GM06990 (cell line): Measurements from ENCODE around the gene CEP250.

ENCODE experiments used
- DNase-seq: peaks from one replicate; pipeline ENCODE4 v3.0.0-alpha.2; 2011; ENCODE audit not compliant: insufficient read length; ENCODE audit errors: extremely low read depth
- H3K27me3 ChIP-seq: replicated peaks from 2 replicates; pipeline ENCODE4 v1.6.0; 2011; ENCODE audit warnings: low read length; ENCODE audit not compliant: control insufficient read depth, insufficient read depth
- H3K36me3 ChIP-seq: 2 replicates; pipeline ENCODE4 v1.5.1; 2011; ENCODE audit warnings: low read length; ENCODE audit not compliant: control insufficient read depth, insufficient read depth
- H3K4me3 ChIP-seq: replicated peaks from 2 replicates; pipeline ENCODE4 v1.5.1; 2011; ENCODE audit warnings: low read depth, mild to moderate bottlenecking, control low read depth, low read length
- CTCF ChIP-seq: IDR thresholded peaks from 2 replicates; pipeline ENCODE4 v1.5.1; 2011; ENCODE audit warnings: low read length, control low read depth, mild to moderate bottlenecking, inconsistent platforms; ENCODE audit not compliant: insufficient read depth, poor library complexity, severe bottlenecking

The CEP250 gene

GRCh38 chr20:35556871-35557270, 101.5 kb downstream of the CEP250 start:
- peaks cover 23% of the 10 kb centered on the region for H3K36me3 ChIP-seq
- no peak overlapping the region for H3K4me3 ChIP-seq
- no peak for DNase-seq
- TF ChIP-seq CTCF = no peak
- H3K27me3 ChIP-seq = no peaks in the 10 kb centered on the region

- Histone ChIP-seq H3K4me3 (no peak overlapping the region), H3K36me3 (peaks cover 17% of the 10 kb centered on the region), H3K27me3 (no peaks in the 10 kb centered on the region)
- no peak for TF ChIP-seq CTCF
- no peak for DNase-seq
Measured at GRCh38 chr20:35558451-35558850, 103.1 kb downstream of the CEP250 start.

- no peaks in the 10 kb centered on the region for H3K27me3 ChIP-seq
- peaks cover 14% of the 10 kb centered on the region for H3K36me3 ChIP-seq
- no peak for DNase-seq
- H3K4me3 ChIP-seq = no peak overlapping the region
- TF ChIP-seq CTCF = no peak
Measured at GRCh38 chr20:35559042-35559693, 103.8 kb downstream of the CEP250 start.

- DNase-seq = no peak
- TF ChIP-seq CTCF = no peak
- peaks cover 11% of the 10 kb centered on the region for H3K36me3 ChIP-seq
- H3K27me3 ChIP-seq = no peaks in the 10 kb centered on the region
- no peak overlapping the region for H3K4me3 ChIP-seq
Measured at GRCh38 chr20:35560105-35560511, 104.7 kb downstream of the CEP250 start.

- Histone ChIP-seq H3K36me3 (peaks cover 11% of the 10 kb centered on the region), H3K27me3 (no peaks in the 10 kb centered on the region), H3K4me3 (no peak overlapping the region)
- DNase-seq = no peak
- TF ChIP-seq CTCF = no peak
Measured at GRCh38 chr20:35560541-35560940, 105.1 kb downstream of the CEP250 start.

GRCh38 chr20:35561268-35561667, 105.9 kb downstream of the CEP250 start:
- no peak overlapping the region for H3K4me3 ChIP-seq
- peaks cover 8% of the 10 kb centered on the region for H3K36me3 ChIP-seq
- DNase-seq = no peak
- no peaks in the 10 kb centered on the region for H3K27me3 ChIP-seq
- peak; percentile 59 for TF ChIP-seq CTCF
